Heart left ventricle (tissue), 13 donors: ENCODE data around the gene G6PC2.
"Not testable (repeated sequence)": the region's sequence is repeated elsewhere in the genome, so short reads cannot be mapped to it uniquely, and the experiment has no call there.

Experiments
- POLR2A ChIP-seq, 2 donors: fragments of 450-650 bp; IDR thresholded peaks; one replicate each; pipeline ENCODE4 v1.6.1; 2017; ENCODE audit warnings: antibody characterized with exemption in 2 of 2, mild to moderate bottlenecking in 2 of 2, moderate library complexity in 2 of 2
- TF ChIP-seq, protein P1 (sequence below), 12 donors: fragments of 200-600 bp; sonication (generic) in 4 of 12; IDR thresholded peaks; one replicate each; pipeline versions ENCODE4 v1.5.0 to v1.8.0; 2018 to 2022; ENCODE audit warnings: antibody characterized with exemption in 12 of 12, mild to moderate bottlenecking in 5 of 12
- donor health status: ischemic (EF 13 %, LVEDD 7.1; RV severe dilation, severe dysfunction).
- donor health status: DM: no; HTN: yes; CAD: no.
- donor health status: DM: no; HTN: no; CAD: no.
- donor health status: ischemic (EF 25% LVEDD 6.9; RV normal size, moderate dysfunction).
- donor health status: ischemic (EF 25% LVEDD 5.7; RV mildly dilated, moderate dysfunction).
- donor health status: ischemic (EF 35%, LVEDD 5.7; RV mildly dilated, moderate dysfunction).
- donor health status: nonischemic (EF 11% LVEDD 7.7; RV severe dilation, severe dysfunction).
- donor health status: DM: yes; HTN: yes; CAD: no.
- donor health status: PGD.
- donor health status: ischemic (EF 29% LVEDD 5.4; RV normal size, mild dysfunction).
- donor health status: nonischemic (EF 23%, LVEDD 6.1; RV moderate dilation, normal function).

DNA sequence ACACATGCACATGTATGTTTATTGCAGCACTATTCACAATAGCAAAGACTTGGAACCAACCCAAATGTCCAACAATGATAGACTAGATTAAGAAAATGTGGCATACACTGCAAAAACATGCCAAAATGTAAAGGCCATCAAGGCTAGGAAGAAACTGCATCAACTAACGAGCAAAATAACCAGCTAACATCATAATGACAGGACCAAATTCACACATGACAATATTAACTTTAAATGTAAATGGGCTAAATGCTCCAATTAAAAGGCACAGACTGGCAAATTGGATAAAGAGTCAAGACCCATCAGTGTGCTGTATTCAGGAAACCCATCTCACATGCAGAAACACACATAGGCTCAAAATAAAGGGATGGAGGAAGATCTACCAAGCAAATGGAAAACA is 33.9 kb upstream of the G6PC2 start:
- TF ChIP-seq, protein P1, sequence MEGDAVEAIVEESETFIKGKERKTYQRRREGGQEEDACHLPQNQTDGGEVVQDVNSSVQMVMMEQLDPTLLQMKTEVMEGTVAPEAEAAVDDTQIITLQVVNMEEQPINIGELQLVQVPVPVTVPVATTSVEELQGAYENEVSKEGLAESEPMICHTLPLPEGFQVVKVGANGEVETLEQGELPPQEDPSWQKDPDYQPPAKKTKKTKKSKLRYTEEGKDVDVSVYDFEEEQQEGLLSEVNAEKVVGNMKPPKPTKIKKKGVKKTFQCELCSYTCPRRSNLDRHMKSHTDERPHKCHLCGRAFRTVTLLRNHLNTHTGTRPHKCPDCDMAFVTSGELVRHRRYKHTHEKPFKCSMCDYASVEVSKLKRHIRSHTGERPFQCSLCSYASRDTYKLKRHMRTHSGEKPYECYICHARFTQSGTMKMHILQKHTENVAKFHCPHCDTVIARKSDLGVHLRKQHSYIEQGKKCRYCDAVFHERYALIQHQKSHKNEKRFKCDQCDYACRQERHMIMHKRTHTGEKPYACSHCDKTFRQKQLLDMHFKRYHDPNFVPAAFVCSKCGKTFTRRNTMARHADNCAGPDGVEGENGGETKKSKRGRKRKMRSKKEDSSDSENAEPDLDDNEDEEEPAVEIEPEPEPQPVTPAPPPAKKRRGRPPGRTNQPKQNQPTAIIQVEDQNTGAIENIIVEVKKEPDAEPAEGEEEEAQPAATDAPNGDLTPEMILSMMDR (IDR thresholded peaks at IDR 0.05), result not testable (repeated sequence)
- TF ChIP-seq POLR2A (IDR thresholded peaks at IDR 0.05), result not testable (repeated sequence)
